Karpas-422 (cell line): ENCODE measurements around the gene COL5A1. TPM values are rescaled to one million over a fixed set of nuclear protein-coding genes. Genes with fewer than 3 reads are reported as not detected.
"Not testable (repeated sequence)": the region's sequence is repeated elsewhere in the genome, so short reads cannot be mapped to it uniquely, and the experiment has no call there.

Experiments used
- DNase-seq: peaks from one replicate; pipeline ENCODE4 v3.0.0-alpha.2; 2015
- H2AFZ ChIP-seq: fragments of 200-600 bp; sonication (generic); 2 replicates; pipeline ENCODE4 v1.6.1; 2014; ENCODE audit warnings: antibody characterized with exemption, low read length, mixed read lengths
- H3K27ac ChIP-seq: fragments of 200-600 bp; sonication (generic); 2 replicates; pipeline ENCODE4 v1.5.1; 2014; ENCODE audit warnings: mild to moderate bottlenecking, low read length, moderate library complexity
- H3K27me3 ChIP-seq: fragments of 200-600 bp; sonication (generic); 2 replicates; pipeline ENCODE4 v1.6.1; 2014; ENCODE audit warnings: low read length, mixed read lengths
- H3K36me3 ChIP-seq: fragments of 200-600 bp; sonication (generic); 2 replicates; pipeline ENCODE4 v1.6.1; 2014; ENCODE audit warnings: low read length, mixed read lengths; ENCODE audit not compliant: insufficient read depth
- H3K4me1 ChIP-seq: fragments of 200-600 bp; sonication (generic); 2 replicates; pipeline ENCODE4 v1.6.1; 2014; ENCODE audit warnings: mild to moderate bottlenecking, low read length, mixed read lengths
- H3K4me2 ChIP-seq: fragments of 200-600 bp; sonication (generic); 2 replicates; pipeline ENCODE4 v1.6.1; 2014; ENCODE audit warnings: low read length, low read depth, mild to moderate bottlenecking; ENCODE audit not compliant: poor library complexity, severe bottlenecking
- H3K4me3 ChIP-seq: fragments of 200-600 bp; sonication (generic); 2 replicates; pipeline ENCODE4 v1.5.1; 2014; ENCODE audit warnings: mild to moderate bottlenecking, antibody characterized with exemption, low read length, mixed read lengths
- H3K79me2 ChIP-seq: fragments of 200-600 bp; sonication (generic); 2 replicates; pipeline ENCODE4 v1.6.1; 2014; ENCODE audit warnings: mild to moderate bottlenecking, low read length, mixed read lengths
- H3K9ac ChIP-seq: fragments of 200-600 bp; sonication (generic); 2 replicates; pipeline ENCODE4 v1.6.0; 2014; ENCODE audit warnings: low read length
- H3K9me2 ChIP-seq: fragments of 200-600 bp; sonication (generic), shearing (Covaris generic); replicated peaks from 2 replicates; pipeline ENCODE4 v1.6.0; 2014; ENCODE audit warnings: mild to moderate bottlenecking, low read length, moderate library complexity; ENCODE audit not compliant: insufficient read depth
- H3K9me3 ChIP-seq: fragments of 300-700, 200-600 bp; sonication (generic); 2 replicates; pipeline ENCODE4 v1.6.1; 2014; ENCODE audit warnings: low read length, mixed read lengths
- H4K20me1 ChIP-seq: fragments of 200-600 bp; sonication (generic); 2 replicates; pipeline ENCODE4 v1.6.1; 2014; ENCODE audit warnings: mild to moderate bottlenecking, antibody characterized with exemption, low read length, low read depth; ENCODE audit not compliant: insufficient read depth
- total RNA-seq: library from RNA; depleted of rRNA; stranded (reverse); fragments of >200 nt; shearing (Covaris generic); gene quantifications from 2 replicates; pipeline ENCODE4 v1.2.3, GENCODE V29; 2014; ENCODE audit warnings: low replicate concordance

Gene COL5A1
- total RNA-seq, 1 experiment from 2014 or later, result not detected

DNA sequence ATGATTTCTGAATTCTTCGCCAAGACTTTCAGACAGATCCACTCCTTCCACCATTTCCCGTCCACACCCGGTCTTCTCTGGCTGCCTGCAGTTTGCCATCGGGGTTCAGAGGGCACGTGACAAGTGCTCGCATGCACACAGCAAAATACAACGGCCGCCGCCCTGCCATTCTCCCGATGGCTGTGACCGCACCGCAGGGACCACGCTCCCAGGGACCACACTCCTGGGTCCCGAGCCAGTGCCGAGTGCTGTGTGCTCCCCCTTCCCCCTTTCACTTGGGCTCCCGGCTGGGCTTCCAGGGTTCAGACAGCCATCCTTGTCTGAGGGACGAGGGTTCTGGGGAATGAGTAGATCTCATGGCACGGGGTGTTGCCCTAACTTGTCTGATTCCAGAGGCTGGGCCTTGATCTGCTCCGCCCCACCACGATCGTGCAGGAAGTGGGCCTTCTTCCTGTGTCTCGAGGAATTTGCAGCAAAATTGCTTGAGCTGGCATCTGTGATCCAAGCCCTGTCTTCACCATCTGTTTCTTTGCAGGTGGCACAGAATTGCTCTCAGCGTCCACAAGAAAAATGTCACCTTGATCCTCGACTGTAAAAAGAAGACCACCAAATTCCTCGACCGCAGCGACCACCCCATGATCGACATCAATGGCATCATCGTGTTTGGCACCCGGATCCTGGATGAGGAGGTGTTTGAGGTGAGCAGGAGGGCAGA is 59.2 kb downstream of the COL5A1 start:
- H3K27me3 ChIP-seq, result no peaks in the 10 kb centered on the region
- H3K4me1 ChIP-seq, result no peaks in the 10 kb centered on the region
- H3K27ac ChIP-seq, result no peak overlapping the region
- H3K4me2 ChIP-seq, result no peak overlapping the region
- H3K9me3 ChIP-seq, result no peaks in the 10 kb centered on the region
- H3K4me3 ChIP-seq, result no peak overlapping the region
- no peaks in the 10 kb centered on the region for H3K79me2 ChIP-seq
- H4K20me1 ChIP-seq, result no peaks in the 10 kb centered on the region
- no peak overlapping the region for H3K9ac ChIP-seq
- no peaks in the 10 kb centered on the region for H3K9me2 ChIP-seq
- no peak for DNase-seq
- no peaks in the 10 kb centered on the region for H3K36me3 ChIP-seq
- no peak overlapping the region for H2AFZ ChIP-seq

DNA sequence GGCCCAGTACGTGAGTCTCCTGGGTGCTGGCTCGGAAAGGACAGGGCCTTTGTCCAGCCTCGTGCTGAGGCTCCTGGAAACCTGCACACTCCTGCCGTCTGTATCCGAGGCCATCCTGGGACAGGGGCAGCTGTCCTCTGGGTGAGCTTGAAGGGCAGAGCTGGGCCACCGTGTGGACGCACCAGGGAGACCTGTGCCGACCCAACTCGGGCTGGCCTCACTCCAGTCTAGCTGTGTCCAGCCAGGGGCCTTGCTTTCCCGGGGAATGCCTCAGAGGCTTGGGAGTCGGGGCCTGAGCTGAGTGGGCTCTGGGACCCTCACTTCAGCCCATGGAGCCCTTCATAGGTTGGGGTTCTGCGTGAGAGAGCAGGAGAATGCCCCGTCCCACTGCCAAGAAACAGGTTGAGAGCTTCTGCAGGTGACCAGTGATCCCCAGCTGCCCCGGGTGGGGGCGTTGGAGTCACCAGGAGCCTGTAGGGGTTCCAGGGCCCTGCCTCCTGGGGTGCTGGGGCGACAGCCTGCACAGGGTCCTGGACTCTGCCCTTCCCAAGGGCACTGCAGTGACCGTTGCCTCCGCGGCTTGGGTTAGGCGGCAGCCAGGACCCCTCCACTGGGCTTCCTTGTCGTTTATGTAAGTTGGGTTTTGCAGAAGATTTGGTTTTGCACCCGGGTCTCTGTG is 60.1 kb downstream of the COL5A1 start:
- DNase-seq, result no peak
- Histone ChIP-seq H3K36me3 (no peaks in the 10 kb centered on the region), H3K27me3 (no peaks in the 10 kb centered on the region), H3K4me2 (no peak overlapping the region), H3K27ac (no peak overlapping the region), H3K9me2 (no peaks in the 10 kb centered on the region), H3K4me1 (no peaks in the 10 kb centered on the region), H3K79me2 (no peaks in the 10 kb centered on the region), H3K9ac (no peak overlapping the region), H2AFZ (no peak overlapping the region), H4K20me1 (no peaks in the 10 kb centered on the region), H3K9me3 (no peaks in the 10 kb centered on the region), H3K4me3 (no peak overlapping the region)

GRCh38 chr9:134702291-134702690 is 60.7 kb downstream of the COL5A1 start:
- Histone ChIP-seq H2AFZ (no peak overlapping the region), H4K20me1 (no peaks in the 10 kb centered on the region), H3K27ac (no peak overlapping the region), H3K4me1 (no peaks in the 10 kb centered on the region), H3K79me2 (no peaks in the 10 kb centered on the region), H3K4me3 (no peak overlapping the region), H3K9me3 (no peaks in the 10 kb centered on the region), H3K9ac (no peak overlapping the region), H3K9me2 (no peaks in the 10 kb centered on the region), H3K4me2 (no peak overlapping the region), H3K27me3 (no peaks in the 10 kb centered on the region), H3K36me3 (no peaks in the 10 kb centered on the region)
- no peak for DNase-seq

DNA sequence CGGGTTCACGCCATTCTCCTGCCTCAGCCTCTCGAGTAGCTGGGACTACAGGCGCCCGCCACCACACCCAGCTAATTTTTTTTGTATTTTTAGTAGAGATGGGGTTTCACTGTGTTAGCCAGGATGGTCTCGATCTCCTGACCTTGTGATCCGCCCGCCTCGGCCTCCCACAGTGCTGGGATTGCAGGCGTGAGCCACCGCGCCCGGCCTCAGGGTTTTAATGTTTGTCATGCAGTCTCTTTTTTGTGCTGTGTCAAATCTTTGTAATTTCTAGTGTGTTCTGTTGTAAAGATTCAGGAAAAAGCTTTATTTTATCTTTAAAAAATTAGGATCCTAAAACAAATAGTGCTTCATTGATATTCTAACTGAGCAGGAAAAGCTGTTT is 62.1 kb downstream of the COL5A1 start:
- H3K36me3 ChIP-seq, H3K4me3 ChIP-seq, H3K9me3 ChIP-seq, H3K9me2 ChIP-seq, H3K27ac ChIP-seq, H3K9ac ChIP-seq, DNase-seq, H3K27me3 ChIP-seq, H3K79me2 ChIP-seq, H2AFZ ChIP-seq, H3K4me1 ChIP-seq, H4K20me1 ChIP-seq, H3K4me2 ChIP-seq: not testable (repeated sequence)

DNA sequence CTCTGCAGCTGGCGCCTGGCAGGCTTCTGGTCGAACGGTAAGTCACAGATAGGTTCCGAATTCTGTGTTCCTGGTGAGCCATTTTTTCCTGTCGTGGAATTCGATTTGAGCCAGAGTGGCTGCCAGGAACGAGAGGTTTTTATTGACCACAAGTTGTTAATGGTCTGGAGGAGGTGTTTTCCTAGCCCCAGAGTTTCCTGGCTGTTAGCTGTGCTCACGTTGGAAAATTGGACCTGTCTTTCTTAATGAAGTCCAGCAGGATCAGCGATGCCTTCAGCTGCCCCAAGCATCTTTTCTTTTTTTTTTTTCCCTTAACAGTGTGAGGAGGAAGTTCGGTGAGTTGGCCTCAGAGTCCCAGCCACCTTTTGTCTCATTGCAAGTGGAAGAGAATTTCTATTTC is 62.9 kb downstream of the COL5A1 start:
- H3K4me1 ChIP-seq, result no peaks in the 10 kb centered on the region
- H2AFZ ChIP-seq, result no peak overlapping the region
- H3K27me3 ChIP-seq, result no peaks in the 10 kb centered on the region
- no peak overlapping the region for H3K27ac ChIP-seq
- no peak overlapping the region for H3K9ac ChIP-seq
- H3K79me2 ChIP-seq, result no peaks in the 10 kb centered on the region
- H3K9me3 ChIP-seq, result no peaks in the 10 kb centered on the region
- H3K4me2 ChIP-seq, result no peak overlapping the region
- DNase-seq, result no peak
- no peaks in the 10 kb centered on the region for H4K20me1 ChIP-seq
- H3K4me3 ChIP-seq, result no peak overlapping the region
- H3K9me2 ChIP-seq, result no peaks in the 10 kb centered on the region
- H3K36me3 ChIP-seq, result no peaks in the 10 kb centered on the region

DNA sequence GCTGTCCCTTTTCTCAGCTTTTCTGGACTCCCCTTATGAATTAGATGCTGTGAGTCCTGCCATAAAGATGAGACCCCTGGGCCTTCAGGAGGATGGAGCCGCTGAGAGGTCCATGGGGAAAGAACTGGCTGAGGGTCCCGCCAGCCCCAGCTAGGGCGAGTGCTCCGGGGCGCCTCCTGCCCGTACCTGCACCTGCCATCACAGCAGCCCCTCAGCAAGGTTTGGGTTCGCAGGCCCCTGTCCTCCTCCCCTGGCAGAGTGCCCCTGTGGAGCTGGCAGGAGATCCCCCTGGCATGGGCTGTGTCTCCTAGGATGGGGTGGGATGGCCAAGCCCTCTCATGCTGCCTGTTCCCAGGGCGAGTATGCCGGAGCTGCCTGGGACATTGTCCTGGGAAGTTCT is 64.2 kb downstream of the COL5A1 start:
- Histone ChIP-seq H3K9me3 (no peaks in the 10 kb centered on the region), H3K4me3 (no peak overlapping the region), H4K20me1 (no peaks in the 10 kb centered on the region), H3K9ac (no peak overlapping the region), H3K4me2 (no peak overlapping the region), H3K27ac (no peak overlapping the region), H2AFZ (no peak overlapping the region), H3K36me3 (no peaks in the 10 kb centered on the region), H3K79me2 (no peaks in the 10 kb centered on the region), H3K27me3 (no peaks in the 10 kb centered on the region), H3K4me1 (no peaks in the 10 kb centered on the region), H3K9me2 (no peaks in the 10 kb centered on the region)
- no peak for DNase-seq

- no peak for DNase-seq
- Histone ChIP-seq H3K4me3 (no peak overlapping the region), H2AFZ (no peak overlapping the region), H3K27ac (no peak overlapping the region), H3K4me2 (no peak overlapping the region), H3K9ac (no peak overlapping the region), H4K20me1 (no peaks in the 10 kb centered on the region), H3K9me3 (no peaks in the 10 kb centered on the region), H3K9me2 (no peaks in the 10 kb centered on the region), H3K36me3 (no peaks in the 10 kb centered on the region), H3K27me3 (no peaks in the 10 kb centered on the region), H3K4me1 (no peaks in the 10 kb centered on the region), H3K79me2 (no peaks in the 10 kb centered on the region)
These were observed 64.9 kb downstream of the COL5A1 start for GRCh38 chr9:134706522-134706921.

GRCh38 chr9:134707031-134707680 is 65.6 kb downstream of the COL5A1 start:
- DNase-seq, result no peak
- Histone ChIP-seq H3K36me3 (no peaks in the 10 kb centered on the region), H3K4me2 (no peak overlapping the region), H3K79me2 (no peaks in the 10 kb centered on the region), H3K9ac (no peak overlapping the region), H3K27ac (no peak overlapping the region), H3K4me3 (no peak overlapping the region), H4K20me1 (no peaks in the 10 kb centered on the region), H3K9me2 (no peaks in the 10 kb centered on the region), H3K9me3 (no peaks in the 10 kb centered on the region), H2AFZ (no peak overlapping the region), H3K4me1 (no peaks in the 10 kb centered on the region), H3K27me3 (no peaks in the 10 kb centered on the region)
